Stimulated activated CD4-positive, alpha-beta T cell treated with anti-CD3 and anti-CD28 coated beads, Interleukin-2, amount 100 ng/mL, for 4 hours (primary cell): ENCODE measurements around the gene NVL.
"Not testable (repeated sequence)": the region's sequence is repeated elsewhere in the genome, so short reads cannot be mapped to it uniquely, and the experiment has no call there.

Experiments used
- DNase-seq: peaks from one replicate; pipeline ENCODE4 v3.0.0-alpha.2; 2020; ENCODE audit warnings: low read depth

NVL gene

DNA sequence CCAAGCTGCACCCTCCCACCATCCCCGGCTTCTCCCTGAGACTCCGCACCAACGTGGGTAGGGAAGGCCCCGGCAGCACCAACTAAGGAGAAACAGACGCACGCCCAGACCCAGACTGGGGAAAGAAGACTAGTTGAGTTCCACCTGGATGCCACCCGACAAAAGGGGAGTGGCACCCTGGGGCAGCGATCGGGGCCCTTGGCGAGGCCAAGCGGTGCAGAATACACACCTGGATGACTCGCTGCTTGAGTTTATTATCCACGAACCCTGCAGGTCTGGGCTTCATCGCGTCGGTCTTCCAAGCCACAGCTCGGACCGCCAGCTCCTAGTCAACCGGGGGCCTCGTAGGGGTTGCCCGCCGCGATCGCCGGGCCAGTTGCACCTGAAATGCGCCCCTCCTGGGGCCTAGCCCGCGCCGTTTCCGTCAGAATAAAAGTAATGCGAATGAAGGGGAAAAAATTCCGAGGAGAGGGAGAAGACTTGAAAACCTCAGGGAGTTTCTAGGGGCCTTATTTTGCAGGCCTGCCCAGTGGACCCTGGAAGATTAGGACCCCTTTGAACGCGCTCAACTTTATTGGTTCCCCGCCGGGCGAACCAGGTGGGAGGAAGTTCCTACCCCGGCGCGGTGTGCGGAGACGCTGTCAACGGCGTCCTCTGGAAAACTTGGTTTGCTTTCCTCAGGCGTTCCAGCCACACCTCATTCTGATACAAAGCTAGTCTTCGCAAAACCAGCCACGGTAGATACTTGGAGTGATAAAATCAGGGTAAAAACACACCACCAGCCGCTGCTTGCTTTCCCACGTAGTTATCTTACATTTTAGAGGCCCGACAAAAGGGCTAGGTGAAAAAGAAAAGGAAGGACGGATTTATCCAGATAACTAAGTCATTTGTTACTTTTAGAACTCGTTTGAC lies at the start of gene NVL:
TSS of gene NVL (minus strand) at position 331 of the 912 bp plus-strand sequence. CDS start at position 286, 45 bp downstream.
- peak; percentile 68 for DNase-seq

DNA sequence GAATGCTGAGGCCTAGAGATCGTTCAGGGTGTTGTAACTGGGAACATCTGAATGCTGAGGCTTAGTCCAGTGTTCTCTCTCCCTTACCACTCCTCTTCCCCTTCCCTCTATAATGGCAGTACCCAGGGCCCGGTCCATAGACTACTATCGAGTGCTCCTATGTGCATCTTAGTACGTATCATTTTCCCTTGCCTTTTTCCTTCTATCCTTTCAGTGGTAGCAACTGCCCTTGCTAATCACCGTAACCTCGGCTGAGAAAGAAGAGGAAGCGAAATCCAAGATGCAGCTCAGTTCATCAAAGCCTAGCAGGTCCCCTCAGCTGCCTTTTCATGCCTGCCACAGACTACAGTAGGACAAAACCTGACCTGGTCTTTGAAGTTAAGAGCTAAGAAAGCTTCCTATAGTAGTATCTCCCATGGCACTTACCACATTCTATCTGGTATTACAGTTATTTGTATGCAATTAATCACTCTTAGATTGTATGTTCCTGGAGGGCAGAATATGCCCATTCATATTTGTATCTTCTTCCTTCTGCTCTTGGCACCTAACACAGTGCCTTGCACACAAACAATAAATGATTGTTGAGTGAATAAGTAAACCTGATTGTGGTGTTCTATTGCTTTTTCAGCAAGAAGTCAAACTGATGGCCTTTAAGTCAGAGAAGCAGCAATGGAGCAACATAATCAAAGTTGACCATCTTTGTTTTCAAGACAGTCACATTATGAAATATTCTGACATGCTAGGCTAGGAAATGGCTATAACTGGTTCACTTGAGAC lies 49.1 kb upstream of the NVL start:
- DNase-seq: no peak

DNA sequence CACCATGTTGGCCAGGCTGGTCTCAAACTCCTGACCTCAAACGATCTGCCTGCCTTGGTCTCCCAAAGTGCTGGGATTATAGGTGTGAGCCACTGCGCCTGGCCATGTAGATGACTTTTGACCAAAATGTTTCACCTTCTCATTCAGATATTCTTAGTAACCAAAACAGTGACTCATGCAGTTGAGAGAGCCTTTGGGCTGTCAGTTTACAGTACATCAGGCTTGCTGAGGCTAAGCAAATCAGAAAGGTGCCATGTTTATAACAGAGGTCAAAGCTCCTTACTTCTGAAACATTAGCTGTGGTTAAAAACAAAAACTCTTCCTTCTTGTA lies 47.7 kb upstream of the NVL start:
- DNase-seq: no peak

DNA sequence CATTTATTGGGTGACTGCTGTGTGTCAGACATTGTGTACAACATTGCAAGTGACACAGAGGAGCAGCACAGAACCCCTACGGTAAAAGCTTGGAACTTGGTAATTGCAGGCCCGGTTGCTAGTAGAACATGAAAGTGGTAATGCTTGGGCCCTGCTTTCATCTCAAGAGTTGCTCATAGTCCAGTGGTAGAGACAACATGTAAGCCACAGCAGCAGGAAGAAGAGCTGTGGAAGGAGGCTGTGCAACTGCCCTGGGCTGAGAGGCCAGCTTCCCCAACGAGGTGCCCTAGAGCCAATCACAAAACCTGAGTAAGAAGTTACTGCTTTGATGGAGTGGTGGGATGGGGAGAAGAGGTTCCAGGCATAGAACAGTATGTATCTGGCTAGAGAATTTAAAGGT lies 45.1 kb upstream of the NVL start:
- DNase-seq: no peak

DNA sequence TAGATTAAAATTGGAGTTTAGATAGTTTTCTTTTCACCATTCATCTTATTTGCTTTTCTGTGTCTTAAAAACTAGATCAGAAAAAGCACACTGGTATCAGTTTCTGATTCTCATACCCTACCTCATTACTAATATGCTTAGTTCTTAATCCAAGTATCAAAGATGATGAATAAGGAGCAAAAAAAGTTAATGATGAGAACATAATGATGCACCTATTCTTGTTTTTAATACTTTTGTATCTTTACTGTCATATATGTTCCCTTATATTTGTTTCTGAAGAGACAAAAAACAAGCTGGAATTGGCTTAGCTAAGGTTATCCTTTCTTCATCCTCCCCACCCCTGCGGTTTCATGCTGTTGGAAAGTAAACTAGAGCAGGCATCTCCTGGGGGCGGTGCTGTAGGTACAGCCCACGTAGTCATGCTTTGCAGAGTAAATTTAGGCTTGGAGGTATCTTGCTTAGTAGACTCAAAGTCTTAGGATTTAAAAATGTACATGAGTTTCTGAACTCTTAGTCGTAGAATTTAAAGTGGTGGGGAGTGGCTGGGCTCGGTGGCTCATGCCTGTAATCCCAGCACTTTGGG lies 43.1 kb upstream of the NVL start:
- no peak for DNase-seq

DNA sequence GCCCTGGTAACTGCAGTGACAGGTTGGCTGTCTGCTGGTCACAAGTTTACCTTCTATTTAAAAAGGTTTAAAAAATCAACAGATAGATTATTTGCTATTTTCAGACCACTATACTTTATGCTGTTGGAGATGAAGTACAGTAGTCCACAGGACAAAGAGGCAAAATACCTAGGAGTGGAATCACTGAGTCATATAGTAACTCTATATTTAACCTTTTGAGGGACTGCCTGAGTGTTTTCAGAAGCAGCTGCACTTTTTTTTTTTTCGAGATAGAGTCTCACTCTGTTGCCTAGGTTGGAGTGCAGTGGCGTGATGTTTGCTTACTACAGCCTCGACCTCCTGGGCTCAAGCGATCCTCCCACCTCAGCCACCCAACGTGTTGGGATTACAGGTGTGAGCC lies 38.4 kb upstream of the NVL start:
- no peak for DNase-seq

DNA sequence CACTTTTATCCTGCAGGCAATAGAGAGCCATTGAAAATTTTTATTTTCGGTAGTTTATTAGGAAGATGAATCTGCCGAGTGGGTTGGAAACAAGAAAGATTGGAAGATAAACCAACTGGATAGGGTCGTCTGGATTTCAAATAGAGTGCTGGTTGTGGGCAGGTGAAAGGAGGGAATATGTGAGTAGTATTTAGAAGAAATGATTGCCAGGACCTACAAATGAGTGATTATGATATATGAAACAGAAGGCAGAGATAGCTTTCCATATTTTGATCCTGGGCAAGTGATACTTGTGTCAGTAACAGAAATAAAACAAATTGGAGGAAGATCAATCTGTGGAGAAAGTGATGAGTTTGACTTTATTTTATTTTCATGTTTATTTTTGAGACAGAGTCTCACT lies 29.2 kb upstream of the NVL start:
- no peak for DNase-seq

DNA sequence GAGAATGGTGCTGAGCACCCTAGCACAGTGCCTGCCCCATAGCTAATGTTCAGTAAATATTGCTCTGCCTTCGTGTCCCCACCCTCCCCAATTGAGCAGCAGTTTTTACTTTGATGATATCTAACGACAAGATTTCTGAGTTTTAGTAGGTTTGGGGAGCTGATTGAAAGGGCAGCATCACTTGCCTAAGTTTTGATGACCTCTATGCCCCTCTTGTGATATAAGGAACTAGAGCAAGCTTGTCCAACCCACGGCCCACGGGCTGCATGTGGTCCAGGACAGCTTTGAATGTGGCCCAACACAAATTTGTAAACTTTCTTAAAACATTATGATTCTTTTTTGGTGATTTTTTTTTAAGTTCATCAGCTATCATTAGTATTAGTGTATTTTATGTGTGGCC lies 28.3 kb upstream of the NVL start:
- no peak for DNase-seq

DNA sequence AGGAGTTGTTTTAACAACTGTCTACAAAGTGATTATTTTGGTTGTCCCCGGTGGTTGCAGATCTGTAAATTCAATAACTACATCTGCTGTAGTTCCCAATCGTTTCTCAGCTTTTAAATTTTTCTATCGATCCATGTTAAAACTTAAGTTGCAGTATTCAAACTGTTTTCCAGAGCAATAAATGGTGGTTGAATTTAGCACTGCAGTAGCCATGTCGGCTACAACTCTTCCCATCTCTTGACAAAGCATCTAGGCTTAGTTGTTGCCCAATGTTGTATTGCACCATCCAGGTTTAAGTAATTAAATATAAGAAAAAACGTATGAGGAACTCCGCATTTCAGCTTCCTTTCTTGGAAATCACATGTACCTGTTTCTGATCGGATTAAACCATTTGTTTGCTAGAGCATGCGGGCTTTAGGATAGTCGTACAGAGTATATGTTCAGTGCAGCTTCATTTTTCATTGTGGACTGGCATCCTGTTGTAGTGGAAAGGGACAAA lies 27.7 kb upstream of the NVL start:
- DNase-seq: no peak

DNA sequence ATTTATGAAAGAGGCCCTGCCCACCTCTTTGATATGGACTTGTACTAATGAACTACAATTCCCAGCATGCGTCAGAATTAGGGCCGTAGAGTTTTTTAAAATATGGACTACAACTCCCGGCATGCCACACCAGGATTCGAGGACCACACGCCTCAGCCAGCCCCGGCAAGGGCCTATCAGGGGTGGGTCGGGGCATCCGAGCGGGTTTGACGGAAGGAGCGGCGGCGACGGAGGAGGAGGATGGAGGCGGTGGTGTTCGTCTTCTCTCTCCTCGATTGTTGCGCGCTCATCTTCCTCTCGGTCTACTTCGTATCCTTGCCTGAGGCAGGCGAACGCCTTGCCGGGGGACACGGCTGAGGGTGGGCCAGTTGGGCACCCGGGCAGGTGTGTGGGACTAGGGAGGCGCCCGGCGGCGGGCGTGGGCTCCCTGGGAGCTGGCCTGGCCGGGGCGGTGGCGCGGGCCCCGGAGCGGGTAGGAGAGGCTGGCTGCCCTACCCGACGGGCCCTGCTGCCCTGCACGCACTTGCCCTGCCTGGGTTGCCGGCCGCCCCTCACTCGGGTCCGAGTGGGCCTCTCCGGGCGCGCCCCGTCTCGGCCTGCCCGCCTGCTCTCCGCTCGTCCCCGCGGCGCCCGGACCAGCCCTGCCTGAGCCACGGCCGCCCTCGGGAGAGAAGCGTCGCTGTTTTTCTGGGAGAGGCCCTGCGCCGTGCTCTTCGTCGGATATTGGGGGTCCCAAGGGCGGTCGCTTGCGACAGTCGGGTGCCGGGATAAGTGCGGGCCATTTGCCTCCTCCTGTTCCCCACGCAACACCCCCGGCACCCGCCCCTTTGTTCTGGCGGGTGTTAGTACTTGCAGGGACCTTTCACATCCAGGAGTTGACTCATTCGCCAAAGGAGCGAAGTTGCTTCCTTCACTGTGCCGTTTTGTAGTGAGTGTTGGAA lies 27.0 kb upstream of the NVL start, which contains the start of gene CNIH4:
TSS of gene CNIH4 (plus strand) at position 195 of the 941 bp plus-strand sequence. CDS start at position 241, 46 bp downstream.
- DNase-seq: peak; percentile 86

DNA sequence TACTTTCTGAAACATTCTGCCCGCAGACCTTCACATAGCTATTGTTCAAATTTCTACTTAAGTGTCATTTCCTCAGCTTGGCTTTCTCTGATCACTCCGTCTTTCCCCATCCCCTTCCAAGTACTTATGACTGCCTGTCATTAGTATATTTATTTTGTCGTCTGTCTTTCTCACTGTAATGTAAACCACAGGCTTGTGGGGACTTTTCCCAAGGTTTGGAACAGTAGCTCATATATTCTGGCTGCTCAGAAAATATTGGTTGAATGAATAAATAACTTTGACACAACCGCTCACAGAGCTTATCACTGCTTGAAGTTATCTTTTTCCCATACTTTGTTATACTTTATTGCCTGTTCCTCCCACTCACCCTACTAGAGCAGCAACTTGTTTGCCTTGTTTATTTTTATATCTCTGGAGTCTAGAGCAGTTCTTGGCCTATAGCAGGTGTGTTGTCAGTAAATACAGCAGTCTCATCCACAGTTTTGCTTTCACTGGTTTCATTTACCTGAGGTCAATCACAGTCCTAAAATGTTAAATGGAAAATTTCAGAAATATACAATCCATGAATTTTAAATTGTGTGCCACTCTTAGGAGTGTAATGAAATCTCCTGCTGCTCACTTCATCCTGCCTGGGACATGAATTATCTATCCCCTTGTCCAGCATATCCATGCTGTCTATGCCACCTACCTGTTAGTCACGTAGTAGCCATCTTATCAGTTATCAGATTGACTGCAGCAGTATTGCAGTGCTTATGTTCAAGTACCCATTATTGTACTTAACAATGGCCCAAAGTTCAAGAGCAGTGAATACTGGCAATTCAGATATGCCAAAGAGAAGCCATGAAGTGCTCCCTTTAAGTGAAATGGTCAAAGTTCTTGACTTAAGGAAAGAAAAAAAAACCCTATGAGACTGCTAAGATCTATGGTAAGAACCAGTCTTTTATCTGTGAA lies 24.3 kb upstream of the NVL start:
- no peak for DNase-seq

DNA sequence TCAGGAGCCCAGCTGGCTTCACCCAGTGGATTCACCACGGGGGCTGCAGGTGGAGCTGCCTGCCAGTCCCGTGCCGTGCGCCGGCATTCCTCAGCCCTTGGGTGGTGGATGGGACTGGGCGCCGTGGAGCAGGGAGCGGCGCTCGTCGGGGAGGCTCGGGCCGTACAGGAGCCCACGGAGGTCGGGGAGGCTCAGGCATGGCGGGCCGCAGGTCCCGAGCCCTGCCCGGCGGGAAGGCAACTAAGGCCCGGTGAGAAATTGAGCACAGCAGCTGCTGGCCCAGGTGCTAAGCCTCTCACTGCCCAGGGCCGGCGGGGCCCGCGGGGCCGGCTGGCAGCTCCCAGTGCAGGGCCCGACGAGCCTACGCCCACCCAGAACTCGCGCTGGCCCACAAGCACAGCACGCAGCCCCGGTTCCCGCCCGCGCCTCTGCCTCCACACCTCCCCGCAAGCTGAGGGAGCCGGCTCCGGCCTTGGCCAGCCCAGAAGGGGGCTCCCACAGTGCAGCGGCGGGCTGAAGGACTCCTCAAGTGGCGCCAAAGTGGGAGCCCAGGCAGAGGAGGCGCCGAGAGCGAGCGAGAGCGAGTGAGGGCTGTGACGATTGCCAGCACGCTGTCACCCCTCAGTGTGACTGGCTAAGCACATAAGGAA lies 22.6 kb upstream of the NVL start:
- DNase-seq: not testable (repeated sequence)

DNA sequence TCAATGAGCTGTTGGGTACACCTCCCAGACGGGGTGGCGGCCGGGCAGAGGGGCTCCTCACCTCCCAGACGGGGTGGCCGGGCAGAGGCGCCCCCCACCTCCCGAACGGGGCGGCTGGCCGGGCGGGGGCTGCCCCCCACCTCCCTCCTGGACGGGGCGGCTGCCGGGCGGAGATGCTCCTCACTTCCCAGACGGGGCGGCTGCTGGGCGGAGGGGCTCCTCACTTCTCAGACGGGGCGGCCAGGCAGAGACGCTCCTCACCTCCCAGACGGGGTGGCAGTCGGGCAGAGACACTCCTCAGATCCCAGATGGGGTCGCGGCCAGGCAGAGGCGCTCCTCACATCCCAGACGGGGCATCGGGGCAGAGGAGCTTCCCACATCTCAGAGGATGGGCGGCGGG lies 19.7 kb upstream of the NVL start:
- not testable (repeated sequence) for DNase-seq

DNA sequence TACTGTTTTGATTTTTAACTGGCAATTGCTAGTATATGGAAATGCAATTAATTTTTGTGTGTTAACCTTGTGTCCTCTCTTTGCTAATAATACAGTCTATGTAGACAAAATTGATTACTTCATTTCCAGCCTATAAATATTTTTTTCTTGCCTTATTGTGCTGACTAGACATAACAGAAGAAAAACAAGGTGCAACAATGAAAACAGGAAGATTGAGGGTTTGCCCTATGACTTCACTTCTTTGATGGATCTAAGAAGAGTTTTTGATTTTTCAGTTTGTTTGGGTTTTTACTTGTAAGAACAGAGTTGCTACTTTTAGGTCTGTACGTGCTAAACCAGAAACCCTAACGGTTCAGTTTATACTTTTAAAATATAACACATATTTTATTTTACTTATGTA lies 18.2 kb upstream of the NVL start:
- no peak for DNase-seq

DNA sequence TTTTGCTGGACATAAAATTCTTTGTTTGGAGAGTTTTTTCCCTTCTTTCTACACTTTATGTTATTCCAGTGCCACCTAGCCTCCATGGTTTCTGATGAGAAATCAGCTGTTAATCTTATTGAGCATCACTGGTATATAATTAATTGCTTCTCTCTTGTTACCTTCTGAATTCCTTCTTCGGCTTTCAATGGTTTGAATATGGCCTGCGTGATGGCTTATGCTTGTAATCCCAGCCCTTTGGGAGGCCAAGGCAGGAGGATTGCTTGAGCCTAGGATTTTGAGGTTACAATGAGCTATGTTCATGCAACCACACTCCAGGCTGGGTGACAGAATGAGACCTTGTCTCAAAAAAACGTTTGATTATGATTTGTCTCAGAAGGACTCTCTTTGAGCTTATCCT lies 13.7 kb upstream of the NVL start:
- DNase-seq: no peak

DNA sequence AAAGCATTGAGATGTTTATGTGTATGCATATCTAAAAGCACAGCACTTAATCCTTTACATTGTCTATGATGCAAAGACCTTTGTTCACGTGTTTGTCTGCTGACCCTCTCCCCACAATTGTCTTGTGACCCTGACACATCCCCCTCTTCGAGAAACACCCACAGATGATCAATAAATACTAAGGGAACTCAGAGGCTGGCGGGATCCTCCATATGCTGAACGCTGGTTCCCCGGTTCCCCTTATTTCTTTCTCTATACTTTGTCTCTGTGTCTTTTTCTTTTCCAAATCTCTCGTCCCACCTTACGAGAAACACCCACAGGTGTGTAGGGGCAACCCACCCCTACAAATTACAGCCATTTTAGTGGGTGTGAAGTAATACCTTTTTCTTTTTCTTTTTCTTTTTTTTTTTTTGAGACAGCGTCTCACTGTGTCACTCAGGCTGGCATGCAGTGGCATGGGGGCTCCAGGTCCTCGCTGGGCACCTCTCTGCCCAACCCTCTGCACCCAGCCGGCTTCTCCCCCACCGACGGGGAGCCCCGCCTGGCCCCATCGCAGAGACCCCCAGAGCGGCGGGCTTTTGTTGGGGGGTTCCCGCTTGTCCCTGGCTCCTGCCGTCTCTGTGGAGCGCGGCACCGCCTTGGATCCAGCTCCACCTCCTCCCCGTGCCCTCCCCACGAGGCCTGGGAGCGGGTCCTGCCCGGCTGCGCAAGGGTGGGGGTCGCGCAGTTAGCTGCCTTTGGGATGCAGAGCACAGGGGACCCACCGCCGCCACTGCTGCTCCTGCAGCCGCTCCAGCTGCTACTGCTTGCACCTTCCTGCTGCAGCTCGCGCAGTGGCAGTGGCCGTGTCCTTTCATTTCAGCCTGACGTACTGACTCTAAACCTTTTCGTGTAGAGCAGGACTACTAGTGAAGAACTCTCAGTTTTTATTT lies 10.7 kb upstream of the NVL start:
- DNase-seq: peak; percentile 1

DNA sequence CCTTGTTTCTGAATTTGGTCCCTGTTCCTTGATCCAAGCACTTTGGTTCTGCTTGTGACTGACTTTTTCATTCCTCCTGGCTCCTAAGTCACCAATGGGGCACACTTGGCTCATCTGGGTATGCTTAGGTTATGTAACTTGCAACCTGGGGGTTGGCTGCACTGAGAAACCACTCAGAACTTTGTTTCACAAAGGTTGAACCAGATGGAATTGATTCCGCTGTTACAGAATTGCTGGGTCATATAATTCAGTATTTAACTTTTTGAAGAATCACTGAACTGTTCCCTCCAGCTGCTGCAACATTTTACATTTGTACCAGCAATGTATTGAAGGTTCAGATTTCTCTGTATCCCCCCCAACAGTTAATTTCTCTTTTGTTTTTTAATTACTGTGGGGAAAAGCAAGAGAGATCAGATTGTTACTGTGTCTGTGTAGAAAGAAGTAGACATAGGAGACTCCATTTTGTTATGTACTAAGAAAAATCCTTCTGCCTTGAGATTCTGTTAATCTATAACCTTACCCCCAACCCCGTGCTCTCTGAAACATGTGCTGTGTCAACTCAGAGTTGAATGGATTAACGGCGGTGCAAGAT lies 9.6 kb upstream of the NVL start:
- no peak for DNase-seq

DNA sequence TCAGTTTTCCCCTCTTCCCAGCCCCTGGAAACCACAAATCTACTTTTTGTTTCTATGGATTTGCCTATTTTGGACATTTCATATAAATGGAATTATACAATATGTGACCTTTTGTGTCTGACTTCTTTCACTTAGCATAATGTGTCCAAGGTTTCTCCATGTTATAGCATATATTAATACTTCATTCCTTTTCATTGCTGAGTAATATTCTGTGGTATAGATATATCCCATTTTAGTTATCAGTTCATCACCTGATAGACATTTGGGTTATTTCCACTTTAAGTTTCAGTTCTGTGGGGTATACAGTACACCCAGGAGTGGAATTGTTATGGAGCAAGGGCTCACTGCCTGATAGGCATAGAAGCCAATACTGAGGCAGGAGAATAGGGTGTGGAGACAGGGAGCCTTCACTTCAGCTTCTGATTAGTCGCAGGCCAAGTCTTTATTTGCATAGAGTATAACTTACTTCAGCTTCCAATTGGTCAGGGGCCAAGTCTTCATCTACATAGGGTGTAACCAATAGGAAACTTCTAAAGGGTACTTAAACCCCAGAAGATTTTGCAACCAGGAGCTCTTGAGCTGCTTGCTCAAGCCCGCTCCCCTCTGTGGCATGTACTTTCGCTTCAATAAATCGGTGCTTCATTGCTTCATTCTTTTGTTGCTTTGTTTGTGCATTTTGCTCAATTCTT lies 8.3 kb upstream of the NVL start:
- no peak for DNase-seq
